MM.1S (cell line): ENCODE data around the gene PER2.

Source experiments
- DNase-seq: peaks from one replicate; pipeline ENCODE4 v3.0.0-alpha.2; 2015
- H2AFZ ChIP-seq: fragments of 300-600 bp; sonication (generic); 2 replicates; pipeline ENCODE4 v1.6.0; 2016; ENCODE audit warnings: antibody characterized with exemption, low read length
- H3F3A ChIP-seq: fragments of 300-600 bp; sonication (generic); 2 replicates; pipeline ENCODE4 v1.6.1; 2016; ENCODE audit warnings: mild to moderate bottlenecking, antibody characterized with exemption, low read length, moderate library complexity, mixed read lengths; ENCODE audit not compliant: insufficient read depth
- H3K27ac ChIP-seq: fragments of 300-600 bp; sonication (generic); 2 replicates; pipeline ENCODE4 v1.5.1; 2016; ENCODE audit warnings: mild to moderate bottlenecking, low read length
- H3K27me3 ChIP-seq: fragments of 300-600 bp; sonication (generic); replicated peaks from 2 replicates; pipeline ENCODE4 v1.6.0; 2016; ENCODE audit warnings: low read length; ENCODE audit not compliant: insufficient read depth
- H3K36me3 ChIP-seq: fragments of 300-600 bp; sonication (generic); replicated peaks from 2 replicates; pipeline ENCODE4 v1.6.1; 2016; ENCODE audit warnings: mild to moderate bottlenecking, low read length, mixed read lengths; ENCODE audit not compliant: insufficient read depth
- H3K4me1 ChIP-seq: fragments of 300-600 bp; sonication (generic); 2 replicates; pipeline ENCODE4 v1.6.1; 2016; ENCODE audit warnings: low read length, mixed read lengths
- H3K4me2 ChIP-seq: fragments of 300-600 bp; sonication (generic); 2 replicates; pipeline ENCODE4 v1.6.0; 2016; ENCODE audit warnings: low read depth, low read length
- H3K4me3 ChIP-seq: fragments of 300-600 bp; sonication (generic); 2 replicates; pipeline ENCODE4 v1.5.1; 2016; ENCODE audit warnings: low read length, mixed read lengths
- H3K79me2 ChIP-seq: fragments of 300-600 bp; sonication (generic); 2 replicates; pipeline ENCODE4 v1.6.1; 2016; ENCODE audit warnings: mixed run types, low read length, mixed read lengths
- H3K9ac ChIP-seq: fragments of 300-600 bp; sonication (generic); 2 replicates; pipeline ENCODE4 v1.6.1; 2016; ENCODE audit warnings: low read length, mixed read lengths
- H3K9me2 ChIP-seq: fragments of 300-600 bp; sonication (generic); replicated peaks from 2 replicates; pipeline ENCODE4 v1.6.1; 2016; ENCODE audit warnings: mild to moderate bottlenecking, low read length, mixed read lengths; ENCODE audit not compliant: insufficient read depth
- H3K9me3 ChIP-seq: fragments of 300-600 bp; sonication (generic); replicated peaks from 2 replicates; pipeline ENCODE4 v1.6.1; 2016; ENCODE audit warnings: mild to moderate bottlenecking, low read length, mixed read lengths; ENCODE audit not compliant: insufficient read depth
- H4K20me1 ChIP-seq: fragments of 300-600 bp; sonication (generic); 2 replicates; pipeline ENCODE4 v1.6.1; 2016; ENCODE audit warnings: mild to moderate bottlenecking, low read length, moderate library complexity, mixed read lengths; ENCODE audit not compliant: insufficient read depth
- EZH2 ChIP-seq: fragments of 300-600 bp; sonication (generic); optimal IDR thresholded peaks from 2 replicates; pipeline ENCODE3; 2017; ENCODE audit warnings: low read depth, mild to moderate bottlenecking, antibody characterized with exemption, low read length, mixed read lengths
- EZH2phosphoT487 ChIP-seq: fragments of 300-600 bp; sonication (generic); IDR thresholded peaks from 2 replicates; pipeline ENCODE4 v1.6.1; 2018; ENCODE audit warnings: antibody characterized with exemption, low read length
- TF ChIP-seq, protein P1 (sequence below): fragments of 300-600 bp; sonication (generic); IDR thresholded peaks from 2 replicates; pipeline ENCODE4 v1.5.1; 2016; ENCODE audit warnings: antibody characterized with exemption, low read length, mixed read lengths

Gene PER2

DNA sequence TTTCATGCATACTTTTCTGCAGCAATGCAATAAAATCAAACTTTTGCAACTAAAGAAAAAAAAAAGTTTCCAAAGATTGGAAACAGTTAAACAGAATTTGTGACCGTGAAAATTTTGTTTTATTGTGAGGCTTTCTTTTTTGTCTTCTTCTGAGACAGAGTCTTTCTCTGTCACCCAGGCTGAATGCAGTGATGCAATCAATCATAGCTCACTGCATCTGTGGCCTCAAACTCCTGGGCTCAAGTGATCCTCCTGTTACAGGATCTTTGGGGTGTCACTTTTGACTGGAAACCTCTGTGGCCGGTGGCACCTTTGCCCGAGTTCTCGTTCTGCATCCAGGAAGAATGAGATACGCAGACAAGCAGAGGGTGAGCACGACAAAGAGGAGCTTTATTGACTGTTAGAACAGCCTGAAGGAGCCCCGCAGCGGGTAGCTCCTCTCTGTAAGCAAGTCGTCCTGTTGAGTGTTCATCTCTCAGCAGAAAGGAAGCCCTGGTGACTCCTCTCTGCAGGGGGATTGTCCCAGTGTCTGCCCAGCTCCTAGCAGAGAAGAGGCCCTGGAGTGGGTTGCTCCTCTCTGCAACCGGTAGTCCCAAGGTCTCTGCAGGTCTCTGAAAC lies 68.0 kb downstream of the PER2 start:
- Histone ChIP-seq H4K20me1 (no peaks in the 10 kb centered on the region), H3K9ac (no peak overlapping the region), H3K36me3 (no peaks in the 10 kb centered on the region), H2AFZ (no peak overlapping the region), H3K4me3 (no peak overlapping the region), H3K79me2 (no peaks in the 10 kb centered on the region), H3K9me3 (no peaks in the 10 kb centered on the region), H3K4me1 (no peaks in the 10 kb centered on the region), H3K27ac (no peak overlapping the region), H3F3A (no peaks in the 10 kb centered on the region), H3K9me2 (no peaks in the 10 kb centered on the region), H3K4me2 (no peak overlapping the region), H3K27me3 (no peaks in the 10 kb centered on the region)
- no peak for DNase-seq
- TF ChIP-seq EZH2phosphoT487 (no peak), EZH2 (no peak)
- TF ChIP-seq, protein P1, sequence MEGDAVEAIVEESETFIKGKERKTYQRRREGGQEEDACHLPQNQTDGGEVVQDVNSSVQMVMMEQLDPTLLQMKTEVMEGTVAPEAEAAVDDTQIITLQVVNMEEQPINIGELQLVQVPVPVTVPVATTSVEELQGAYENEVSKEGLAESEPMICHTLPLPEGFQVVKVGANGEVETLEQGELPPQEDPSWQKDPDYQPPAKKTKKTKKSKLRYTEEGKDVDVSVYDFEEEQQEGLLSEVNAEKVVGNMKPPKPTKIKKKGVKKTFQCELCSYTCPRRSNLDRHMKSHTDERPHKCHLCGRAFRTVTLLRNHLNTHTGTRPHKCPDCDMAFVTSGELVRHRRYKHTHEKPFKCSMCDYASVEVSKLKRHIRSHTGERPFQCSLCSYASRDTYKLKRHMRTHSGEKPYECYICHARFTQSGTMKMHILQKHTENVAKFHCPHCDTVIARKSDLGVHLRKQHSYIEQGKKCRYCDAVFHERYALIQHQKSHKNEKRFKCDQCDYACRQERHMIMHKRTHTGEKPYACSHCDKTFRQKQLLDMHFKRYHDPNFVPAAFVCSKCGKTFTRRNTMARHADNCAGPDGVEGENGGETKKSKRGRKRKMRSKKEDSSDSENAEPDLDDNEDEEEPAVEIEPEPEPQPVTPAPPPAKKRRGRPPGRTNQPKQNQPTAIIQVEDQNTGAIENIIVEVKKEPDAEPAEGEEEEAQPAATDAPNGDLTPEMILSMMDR: no peak

GRCh38 chr2:238216651-238217184 lies 71.7 kb downstream of the PER2 start:
- Histone ChIP-seq H3K9me2 (no peaks in the 10 kb centered on the region), H4K20me1 (no peaks in the 10 kb centered on the region), H3K79me2 (no peaks in the 10 kb centered on the region), H3K9ac (no peak overlapping the region), H3K27ac (no peak overlapping the region), H3K36me3 (no peaks in the 10 kb centered on the region), H3K27me3 (no peaks in the 10 kb centered on the region), H3K4me3 (no peak overlapping the region), H3K4me2 (no peak overlapping the region), H2AFZ (no peak overlapping the region), H3K9me3 (no peaks in the 10 kb centered on the region), H3K4me1 (no peaks in the 10 kb centered on the region), H3F3A (no peaks in the 10 kb centered on the region)
- no peak for DNase-seq
- TF ChIP-seq EZH2phosphoT487 (no peak), EZH2 (no peak)
- TF ChIP-seq, protein P1: no peak

- Histone ChIP-seq H3F3A (no peaks in the 10 kb centered on the region), H3K4me3 (no peak overlapping the region), H3K4me1 (peaks cover 14% of the 10 kb centered on the region), H3K9ac (no peak overlapping the region), H3K4me2 (peak overlapping the region; percentile 57), H3K27ac (no peak overlapping the region), H3K9me2 (no peaks in the 10 kb centered on the region), H2AFZ (no peak overlapping the region), H3K27me3 (no peaks in the 10 kb centered on the region), H3K9me3 (no peaks in the 10 kb centered on the region), H4K20me1 (peaks cover 6% of the 10 kb centered on the region; the same call in 1 of the 2 replicates), H3K36me3 (no peaks in the 10 kb centered on the region), H3K79me2 (peaks cover 11% of the 10 kb centered on the region)
- TF ChIP-seq EZH2phosphoT487: no peak
- TF ChIP-seq EZH2: no peak
- TF ChIP-seq, protein P1: no peak
- no peak for DNase-seq
Measured at GRCh38 chr2:238207006-238207405, 81.4 kb downstream of the PER2 start.
